H9 (cell line): ENCODE data around the gene YJU2. TPM values are rescaled to one million over a fixed set of nuclear protein-coding genes. Genes with fewer than 3 reads are reported as not detected.
A peak's percentile ranks its signal among the peaks of the same experiment; 100 is the strongest.

Source experiments
- DNase-seq: peaks from one replicate; pipeline ENCODE4 v3.0.0-alpha.2; 2017
- H2AFZ ChIP-seq: one replicate; pipeline ENCODE4 v1.6.1; 2013; ENCODE audit warnings: mild to moderate bottlenecking, low read length, control low read depth, moderate library complexity
- H2AK5ac ChIP-seq: 2 replicates; pipeline ENCODE4 v1.6.1; 2013; ENCODE audit warnings: low read length, control low read depth, mixed read lengths; ENCODE audit not compliant: insufficient read length
- H2BK120ac ChIP-seq: one replicate; pipeline ENCODE4 v1.6.1; 2013; ENCODE audit warnings: low read depth, mild to moderate bottlenecking, low read length, control low read depth, inconsistent platforms; ENCODE audit not compliant: poor library complexity, severe bottlenecking
- H2BK12ac ChIP-seq: 2 replicates; pipeline ENCODE4 v1.6.1; 2013; ENCODE audit warnings: low read length, control low read depth, mixed read lengths, low read depth; ENCODE audit not compliant: insufficient read length
- H2BK15ac ChIP-seq: 2 replicates; pipeline ENCODE4 v1.6.1; 2013; ENCODE audit warnings: low read depth, low read length, control low read depth
- H2BK20ac ChIP-seq: one replicate; pipeline ENCODE4 v1.6.1; 2013; ENCODE audit warnings: low read depth, mild to moderate bottlenecking, low read length, control low read depth, inconsistent platforms; ENCODE audit not compliant: poor library complexity, severe bottlenecking
- H2BK5ac ChIP-seq: 2 replicates; pipeline ENCODE4 v1.6.1; 2013; ENCODE audit warnings: low read length, control low read depth, mixed read lengths; ENCODE audit not compliant: insufficient read length
- H3K14ac ChIP-seq: 2 replicates; pipeline ENCODE4 v1.6.1; 2013; ENCODE audit warnings: low read length, control low read depth; ENCODE audit not compliant: insufficient read depth
- H3K18ac ChIP-seq: 2 replicates; pipeline ENCODE4 v1.6.1; 2013; ENCODE audit warnings: low read depth, mild to moderate bottlenecking, mixed read lengths, low read length, control low read depth; ENCODE audit not compliant: insufficient read length
- H3K23ac ChIP-seq: 2 replicates; pipeline ENCODE4 v1.6.1; 2013; ENCODE audit warnings: low read length, control low read depth, mixed read lengths, low read depth; ENCODE audit not compliant: insufficient read length
- H3K23me2 ChIP-seq: 2 replicates; pipeline ENCODE4 v1.6.1; 2013; ENCODE audit warnings: low read depth, mild to moderate bottlenecking, mixed read lengths, low read length, control low read depth; ENCODE audit not compliant: insufficient read length, poor library complexity, severe bottlenecking
- H3K27ac ChIP-seq: 2 replicates; pipeline ENCODE4 v1.5.1; 2013; ENCODE audit warnings: low read length, control low read depth, mixed read lengths, low read depth; ENCODE audit not compliant: insufficient read length
- H3K27me3 ChIP-seq: 2 replicates; pipeline ENCODE4 v1.6.1; 2013; ENCODE audit warnings: low read length, control low read depth, inconsistent platforms; ENCODE audit not compliant: insufficient read depth
- H3K4ac ChIP-seq: 2 replicates; pipeline ENCODE4 v1.6.1; 2013; ENCODE audit warnings: low read depth, mild to moderate bottlenecking, control low read depth, inconsistent platforms, low read length, moderate library complexity
- H3K4me1 ChIP-seq: 2 replicates; pipeline ENCODE4 v1.6.1; 2013; ENCODE audit warnings: low read length, control low read depth, inconsistent platforms; ENCODE audit not compliant: insufficient read depth
- H3K4me2 ChIP-seq: 2 replicates; pipeline ENCODE4 v1.6.1; 2013; ENCODE audit warnings: low read length, control low read depth, mixed read lengths; ENCODE audit not compliant: insufficient read length, insufficient read depth
- H3K56ac ChIP-seq: 2 replicates; pipeline ENCODE4 v1.6.1; 2013; ENCODE audit warnings: low read depth, mild to moderate bottlenecking, mixed read lengths, low read length, control low read depth; ENCODE audit not compliant: insufficient read length
- H3K79me1 ChIP-seq: 2 replicates; pipeline ENCODE4 v1.6.1; 2013; ENCODE audit warnings: low read depth, mild to moderate bottlenecking, moderate library complexity, low read length, control low read depth, inconsistent platforms; ENCODE audit not compliant: insufficient read depth, poor library complexity, severe bottlenecking
- H3K79me2 ChIP-seq: 2 replicates; pipeline ENCODE4 v1.6.1; 2013; ENCODE audit warnings: low read length, control low read depth, inconsistent platforms; ENCODE audit not compliant: insufficient read depth
- H3K9ac ChIP-seq: 2 replicates; pipeline ENCODE4 v1.6.1; 2013; ENCODE audit warnings: low read length, control low read depth, mixed read lengths; ENCODE audit not compliant: insufficient read length; ENCODE audit errors: extremely low read depth
- H3K9me3 ChIP-seq: one replicate; pipeline ENCODE4 v1.6.1; 2013; ENCODE audit warnings: low read depth, low read length, inconsistent platforms; ENCODE audit not compliant: control insufficient read depth
- H3T11ph ChIP-seq: one replicate; pipeline ENCODE4 v1.6.1; 2013; ENCODE audit warnings: mild to moderate bottlenecking, low read length, control low read depth, inconsistent platforms
- H4K20me1 ChIP-seq: one replicate; pipeline ENCODE4 v1.6.1; 2013; ENCODE audit not compliant: control insufficient read depth, insufficient read length, insufficient read depth
- H4K5ac ChIP-seq: 2 replicates; pipeline ENCODE4 v1.6.1; 2013; ENCODE audit warnings: low read depth, mild to moderate bottlenecking, mixed read lengths, low read length, control low read depth; ENCODE audit not compliant: insufficient read length
- H4K8ac ChIP-seq: replicated peaks from 2 replicates; pipeline ENCODE4 v1.6.1; 2013; ENCODE audit warnings: low read length, control low read depth, mixed read lengths, low read depth; ENCODE audit not compliant: insufficient read length
- H4K91ac ChIP-seq: 2 replicates; pipeline ENCODE4 v1.6.1; 2013; ENCODE audit warnings: low read depth, mild to moderate bottlenecking, moderate library complexity, mixed read lengths, low read length, control low read depth; ENCODE audit not compliant: insufficient read length
- H3K27ac Mint-ChIP-seq, 3 experiments: 2 replicates in 2 of 3; 3 replicates in 1 of 3; pipeline ENCODE4 v1.8.0; 2020 to 2021; ENCODE audit warnings: mixed read lengths in 3 of 3, mild to moderate bottlenecking in 1 of 3, moderate library complexity in 1 of 3
- H3K27me3 Mint-ChIP-seq: 2 replicates; pipeline ENCODE4 v1.8.0; 2021; ENCODE audit warnings: low read depth, mild to moderate bottlenecking, moderate library complexity, mixed read lengths
- H3K36me3 Mint-ChIP-seq, 3 experiments: 2 replicates in 2 of 3; 3 replicates in 1 of 3; pipeline ENCODE4 v1.8.0; 2020 to 2021; ENCODE audit warnings: low read depth in 3 of 3, mixed read lengths in 3 of 3; ENCODE audit not compliant: insufficient read depth in 1 of 3
- H3K4me1 Mint-ChIP-seq, 2 experiments: 2 replicates each; pipeline ENCODE4 v1.8.0; 2020; ENCODE audit warnings: mixed read lengths in 2 of 2
- H3K4me3 Mint-ChIP-seq, 2 experiments: 2 replicates in 1 of 2; 3 replicates in 1 of 2; pipeline ENCODE4 v1.8.0; 2020 to 2021; ENCODE audit warnings: mild to moderate bottlenecking in 2 of 2, mixed read lengths in 2 of 2, moderate library complexity in 1 of 2
- H3K9me3 Mint-ChIP-seq, 2 experiments: 2 replicates in 1 of 2; 3 replicates in 1 of 2; pipeline ENCODE4 v1.8.0; 2020; ENCODE audit warnings: mild to moderate bottlenecking in 2 of 2, mixed read lengths in 2 of 2, moderate library complexity in 1 of 2
- WGBS: extraction: QIAGEN DNeasy Blood & Tissue Kit; methylation state at CpG from one replicate; pipeline ENCODE4 v1.1.7; 2013; ENCODE audit warnings: missing lambda C conversion rate, low lambda C conversion rate, mixed read lengths; ENCODE audit not compliant: insufficient read length; ENCODE audit errors: extremely low coverage; 5-methylcytosine and 5-hydroxymethylcytosine counted together
- total RNA-seq: library from RNA; stranded (reverse); gene quantifications from 2 replicates; pipeline ENCODE4 v1.2.1, GENCODE V29; 2021
- TF ChIP-seq, protein P1 (sequence below): fragments of 200-600 bp; sonication (generic); conservative IDR thresholded peaks from 3 replicates; pipeline ENCODE4 v1.8.0; 2021; ENCODE audit warnings: antibody characterized with exemption, mild to moderate bottlenecking

YJU2 gene
- total RNA-seq, 1 experiment from 2014 or later = 31.0 TPM

DNA sequence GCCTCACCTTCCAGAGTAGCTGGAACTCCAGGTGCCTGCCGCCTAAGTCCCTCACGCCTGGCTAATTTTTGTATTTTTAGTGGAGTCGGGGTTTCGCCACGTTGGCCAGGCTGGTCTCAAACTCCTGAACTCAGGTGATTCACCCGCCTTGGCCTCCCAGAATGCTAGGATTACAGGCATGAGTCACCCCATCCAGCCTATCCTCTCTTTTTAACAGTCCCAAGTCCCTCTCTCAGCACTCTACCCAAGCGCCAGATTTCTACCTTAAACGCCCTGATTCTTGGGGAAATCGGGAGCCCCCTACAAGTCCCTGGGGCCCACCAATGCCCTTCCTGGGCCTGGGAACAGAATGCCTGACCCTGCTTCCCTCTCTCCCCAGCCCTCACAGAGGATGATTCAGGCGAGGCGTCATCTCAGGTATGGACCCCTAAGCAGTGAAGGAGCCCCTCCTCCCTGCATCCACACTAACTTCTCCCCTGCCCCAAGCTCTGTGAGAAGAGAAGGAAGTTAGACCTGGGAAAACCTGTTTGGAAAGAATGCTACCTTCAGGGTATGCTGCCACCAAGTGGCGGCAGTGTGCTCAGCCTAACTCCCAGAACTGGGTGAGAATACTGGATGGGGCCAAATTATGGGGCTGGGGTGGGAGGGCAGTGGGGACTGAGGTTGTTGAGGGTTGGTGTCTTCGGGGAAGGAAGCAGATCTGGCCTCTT is 38.3 kb upstream of the YJU2 start:
- Mint-ChIP-seq H3K9me3 (no peaks in the 10 kb centered on the region), H3K27me3 (peaks cover 13% of the 10 kb centered on the region), H3K4me3 (no peak overlapping the region), H3K27ac (peak overlapping the region; percentile 59 to 81 (median 73); a peak in 4 of 7 replicates), H3K4me1 (peaks cover 6 to 20% of the 10 kb centered on the region in 2 experiments), H3K36me3 (no peaks in the 10 kb centered on the region; a peak in 2 of 7 replicates)
- Histone ChIP-seq H4K20me1 (no peaks in the 10 kb centered on the region), H3K4ac (no peak overlapping the region), H3K27me3 (no peaks in the 10 kb centered on the region), H2BK20ac (no peak overlapping the region), H2BK5ac (no peak overlapping the region), H2BK15ac (no peak overlapping the region), H3K79me2 (no peaks in the 10 kb centered on the region), H3T11ph (no peak overlapping the region), H3K9me3 (no peaks in the 10 kb centered on the region), H3K4me1 (no peaks in the 10 kb centered on the region), H2BK12ac (no peak overlapping the region), H3K79me1 (no peaks in the 10 kb centered on the region), H4K91ac (no peak overlapping the region), H4K8ac (no peak overlapping the region), H2BK120ac (no peak overlapping the region), H3K9ac (no peak overlapping the region), H2AK5ac (no peak overlapping the region), H3K23me2 (no peaks in the 10 kb centered on the region), H3K56ac (no peak overlapping the region), H3K14ac (no peak overlapping the region), H3K23ac (no peak overlapping the region), H3K4me2 (no peak overlapping the region), H3K27ac (no peak overlapping the region), H4K5ac (no peak overlapping the region), H2AFZ (no peak overlapping the region), H3K18ac (no peak overlapping the region)
- DNase-seq = peak; percentile 61
- WGBS = no CpG with 5 or more reads among the region's 13 CpGs
- TF ChIP-seq, protein P1, sequence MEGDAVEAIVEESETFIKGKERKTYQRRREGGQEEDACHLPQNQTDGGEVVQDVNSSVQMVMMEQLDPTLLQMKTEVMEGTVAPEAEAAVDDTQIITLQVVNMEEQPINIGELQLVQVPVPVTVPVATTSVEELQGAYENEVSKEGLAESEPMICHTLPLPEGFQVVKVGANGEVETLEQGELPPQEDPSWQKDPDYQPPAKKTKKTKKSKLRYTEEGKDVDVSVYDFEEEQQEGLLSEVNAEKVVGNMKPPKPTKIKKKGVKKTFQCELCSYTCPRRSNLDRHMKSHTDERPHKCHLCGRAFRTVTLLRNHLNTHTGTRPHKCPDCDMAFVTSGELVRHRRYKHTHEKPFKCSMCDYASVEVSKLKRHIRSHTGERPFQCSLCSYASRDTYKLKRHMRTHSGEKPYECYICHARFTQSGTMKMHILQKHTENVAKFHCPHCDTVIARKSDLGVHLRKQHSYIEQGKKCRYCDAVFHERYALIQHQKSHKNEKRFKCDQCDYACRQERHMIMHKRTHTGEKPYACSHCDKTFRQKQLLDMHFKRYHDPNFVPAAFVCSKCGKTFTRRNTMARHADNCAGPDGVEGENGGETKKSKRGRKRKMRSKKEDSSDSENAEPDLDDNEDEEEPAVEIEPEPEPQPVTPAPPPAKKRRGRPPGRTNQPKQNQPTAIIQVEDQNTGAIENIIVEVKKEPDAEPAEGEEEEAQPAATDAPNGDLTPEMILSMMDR = peak; percentile 62
